ENCODE data around the gene TNS1. TPM values are rescaled to one million over a fixed set of nuclear protein-coding genes. Genes with fewer than 3 reads are reported as not detected.

The TNS1 gene
- total RNA-seq, 1 donor from 2014 or later = 14.5 TPM

GRCh38 chr2:217884985-217885384, 117.8 kb downstream of the TNS1 start:
- Mint-ChIP-seq H3K36me3 (ENCODE audit: low read depth) (no peaks in the 10 kb centered on the region), H3K4me3 (no peak overlapping the region), H3K27ac (ENCODE audit: unreplicated experiment) (peak overlapping the region; percentile 19), H3K9me3 (no peaks in the 10 kb centered on the region), H3K4me1 (peaks cover 11% of the 10 kb centered on the region), H3K27me3 (ENCODE audit: low read depth) (no peaks in the 10 kb centered on the region)
- DNase-seq (ENCODE audit: low read depth, low spot score) = no peak
- TF ChIP-seq CTCF (conservative IDR thresholded peaks at IDR 0.05) = no peak

DNA sequence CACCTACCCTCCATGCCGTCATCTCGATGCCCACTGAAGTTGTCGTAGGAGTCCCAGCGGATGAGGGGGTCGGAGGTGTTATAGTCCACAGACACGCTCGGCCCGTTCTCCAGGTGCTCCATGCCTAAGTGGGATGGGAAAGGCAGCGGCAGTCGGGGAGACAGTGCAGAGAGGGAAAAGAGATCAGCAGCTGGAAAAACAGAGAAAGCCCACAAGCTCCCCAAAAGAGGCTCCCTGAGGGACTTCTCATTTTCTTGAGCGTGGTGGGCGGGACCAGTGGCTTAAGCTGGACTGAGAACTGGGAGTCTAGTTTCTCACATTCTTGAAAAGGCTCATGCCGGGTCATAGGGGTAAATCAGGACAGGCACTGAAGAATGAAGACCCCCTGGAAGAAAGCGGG, 121.9 kb downstream of the TNS1 start:
- DNase-seq (ENCODE audit: low read depth, low spot score) = no peak
- H3K4me1 Mint-ChIP-seq = peaks cover 19% of the 10 kb centered on the region
- H3K27ac Mint-ChIP-seq (ENCODE audit: unreplicated experiment) = no peak overlapping the region

GRCh38 chr2:217880287-217880889, 122.4 kb downstream of the TNS1 start:
- Mint-ChIP-seq H3K9me3 (no peaks in the 10 kb centered on the region), H3K4me1 (peaks cover 19% of the 10 kb centered on the region), H3K27me3 (ENCODE audit: low read depth) (no peaks in the 10 kb centered on the region), H3K27ac (ENCODE audit: unreplicated experiment) (no peak overlapping the region), H3K36me3 (ENCODE audit: low read depth) (no peaks in the 10 kb centered on the region), H3K4me3 (no peak overlapping the region)
- no peak for TF ChIP-seq CTCF (conservative IDR thresholded peaks at IDR 0.05)
- DNase-seq (ENCODE audit: low read depth, low spot score) = no peak

More for the DNA sequence above, 121.9 kb downstream of the TNS1 start:
- Mint-ChIP-seq H3K27me3 (ENCODE audit: low read depth) (no peaks in the 10 kb centered on the region), H3K36me3 (ENCODE audit: low read depth) (no peaks in the 10 kb centered on the region), H3K4me3 (no peak overlapping the region), H3K9me3 (no peaks in the 10 kb centered on the region)
- TF ChIP-seq CTCF (conservative IDR thresholded peaks at IDR 0.05) = no peak

GRCh38 chr2:217878915-217879590, 123.7 kb downstream of the TNS1 start:
- no peak overlapping the region for H3K4me3 Mint-ChIP-seq
- no peak overlapping the region for H3K27ac Mint-ChIP-seq (ENCODE audit: unreplicated experiment)
- no peak for TF ChIP-seq CTCF (conservative IDR thresholded peaks at IDR 0.05)
- peak; percentile 22 for DNase-seq (ENCODE audit: low read depth, low spot score)
- no peaks in the 10 kb centered on the region for H3K9me3 Mint-ChIP-seq
- no peaks in the 10 kb centered on the region for H3K27me3 Mint-ChIP-seq (ENCODE audit: low read depth)
- peaks cover 19% of the 10 kb centered on the region for H3K4me1 Mint-ChIP-seq
- no peaks in the 10 kb centered on the region for H3K36me3 Mint-ChIP-seq (ENCODE audit: low read depth)

GRCh38 chr2:217877866-217878265, 124.9 kb downstream of the TNS1 start:
- no peaks in the 10 kb centered on the region for H3K36me3 Mint-ChIP-seq (ENCODE audit: low read depth)
- H3K27me3 Mint-ChIP-seq (ENCODE audit: low read depth) = no peaks in the 10 kb centered on the region
- H3K9me3 Mint-ChIP-seq = no peaks in the 10 kb centered on the region
- H3K4me1 Mint-ChIP-seq = peaks cover 19% of the 10 kb centered on the region
- no peak for DNase-seq (ENCODE audit: low read depth, low spot score)
- no peak for TF ChIP-seq CTCF (conservative IDR thresholded peaks at IDR 0.05)
- H3K27ac Mint-ChIP-seq (ENCODE audit: unreplicated experiment) = no peak overlapping the region
- H3K4me3 Mint-ChIP-seq = no peak overlapping the region

Data from neural crest cell (in vitro differentiated cells).